OCI-LY7 (cell line): Measurements from ENCODE around the gene DDA1.

ENCODE experiments used
- EZH2phosphoT487 ChIP-seq: fragments of 200-600 bp; sonication (generic); IDR thresholded peaks from 2 replicates; pipeline ENCODE4 v1.6.1; 2018; ENCODE audit warnings: low read depth, borderline replicate concordance, mild to moderate bottlenecking, mixed run types, antibody characterized with exemption, low read length, moderate library complexity, mixed read lengths
- TF ChIP-seq, protein P1 (sequence below): fragments of 200-600 bp; sonication (generic); conservative IDR thresholded peaks from 2 replicates; pipeline ENCODE4 v1.5.1; 2014; ENCODE audit warnings: mild to moderate bottlenecking, antibody characterized with exemption, low read length, moderate library complexity, mixed read lengths

DNA sequence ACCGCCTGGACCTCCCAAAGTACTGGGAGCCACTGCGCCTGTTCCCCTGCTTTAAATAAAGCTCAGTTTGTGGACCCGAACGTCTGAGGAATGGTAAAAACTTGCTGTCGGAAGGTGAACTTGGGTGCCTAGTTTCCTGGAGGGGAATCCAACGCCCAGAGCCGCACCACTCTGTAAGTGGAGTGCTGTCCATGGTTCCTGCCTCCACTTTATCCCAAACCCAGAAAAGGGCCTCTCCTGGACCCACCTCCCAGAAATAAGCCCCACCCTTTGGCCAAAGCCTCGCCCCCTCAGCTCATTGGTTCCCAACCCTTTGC is 23.0 kb downstream of the DDA1 start:
- TF ChIP-seq, protein P1, sequence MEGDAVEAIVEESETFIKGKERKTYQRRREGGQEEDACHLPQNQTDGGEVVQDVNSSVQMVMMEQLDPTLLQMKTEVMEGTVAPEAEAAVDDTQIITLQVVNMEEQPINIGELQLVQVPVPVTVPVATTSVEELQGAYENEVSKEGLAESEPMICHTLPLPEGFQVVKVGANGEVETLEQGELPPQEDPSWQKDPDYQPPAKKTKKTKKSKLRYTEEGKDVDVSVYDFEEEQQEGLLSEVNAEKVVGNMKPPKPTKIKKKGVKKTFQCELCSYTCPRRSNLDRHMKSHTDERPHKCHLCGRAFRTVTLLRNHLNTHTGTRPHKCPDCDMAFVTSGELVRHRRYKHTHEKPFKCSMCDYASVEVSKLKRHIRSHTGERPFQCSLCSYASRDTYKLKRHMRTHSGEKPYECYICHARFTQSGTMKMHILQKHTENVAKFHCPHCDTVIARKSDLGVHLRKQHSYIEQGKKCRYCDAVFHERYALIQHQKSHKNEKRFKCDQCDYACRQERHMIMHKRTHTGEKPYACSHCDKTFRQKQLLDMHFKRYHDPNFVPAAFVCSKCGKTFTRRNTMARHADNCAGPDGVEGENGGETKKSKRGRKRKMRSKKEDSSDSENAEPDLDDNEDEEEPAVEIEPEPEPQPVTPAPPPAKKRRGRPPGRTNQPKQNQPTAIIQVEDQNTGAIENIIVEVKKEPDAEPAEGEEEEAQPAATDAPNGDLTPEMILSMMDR: no peak
- TF ChIP-seq EZH2phosphoT487: no peak
